Ascending aorta (tissue), 2 donors: ENCODE results near the gene SDK1. TPM values are rescaled to one million over a fixed set of nuclear protein-coding genes. Genes with fewer than 3 reads are reported as not detected.

Source experiments
- DNase-seq, 2 donors: peaks; one replicate each; pipeline ENCODE4 v3.0.0-alpha.2; 2019; ENCODE audit warnings: low spot score in 2 of 2
- H3K27ac ChIP-seq, 2 donors: fragments of 200-600 bp; sonication (generic); one replicate each; pipeline ENCODE4 v1.5.1; 2016 to 2017; ENCODE audit warnings: mild to moderate bottlenecking in 1 of 2
- H3K27me3 ChIP-seq: fragments of 200-600 bp; sonication (generic); one replicate; pipeline ENCODE4 v1.5.1; 2017
- H3K36me3 ChIP-seq, 2 donors: fragments of 200-600 bp; sonication (generic); one replicate each; pipeline ENCODE4 v1.5.1; 2016
- H3K4me1 ChIP-seq, 2 donors: fragments of 200-600 bp; sonication (generic); one replicate each; pipeline ENCODE4 v1.5.1; 2016 to 2017; ENCODE audit warnings: mild to moderate bottlenecking in 1 of 2
- H3K4me3 ChIP-seq, 2 donors: fragments of 200-600 bp; sonication (generic); one replicate each; pipeline ENCODE4 v1.5.1; 2016 to 2017; ENCODE audit warnings: mild to moderate bottlenecking in 1 of 2
- H3K9me3 ChIP-seq, 2 donors: fragments of 200-600 bp; sonication (generic); one replicate each; pipeline ENCODE4 v1.5.1; 2016
- intact Hi-C: fragments of 100-400 bp; cut with DNase I; formaldehyde crosslinking; loops from one replicate; pipeline ENCODE4 v1.15.1; 2023
- total RNA-seq: library from RNA; depleted of rRNA; stranded (reverse); fragments of >200 nt; gene quantifications from one replicate; pipeline ENCODE4 v1.1.0, GENCODE V29; 2016
- TF ChIP-seq, protein P1 (sequence below), 3 experiments: fragments of 200-600 bp in 2 of 3; fragments of 450-650 bp in 1 of 3; sonication (generic) in 2 of 3; IDR thresholded peaks; one replicate each; pipeline ENCODE4 v1.5.1; 2016 to 2019; ENCODE audit warnings: antibody characterized with exemption in 3 of 3, mild to moderate bottlenecking in 1 of 3, moderate library complexity in 1 of 3

The SDK1 gene
- total RNA-seq, 1 donor from 2014 or later = 13.3 TPM

DNA sequence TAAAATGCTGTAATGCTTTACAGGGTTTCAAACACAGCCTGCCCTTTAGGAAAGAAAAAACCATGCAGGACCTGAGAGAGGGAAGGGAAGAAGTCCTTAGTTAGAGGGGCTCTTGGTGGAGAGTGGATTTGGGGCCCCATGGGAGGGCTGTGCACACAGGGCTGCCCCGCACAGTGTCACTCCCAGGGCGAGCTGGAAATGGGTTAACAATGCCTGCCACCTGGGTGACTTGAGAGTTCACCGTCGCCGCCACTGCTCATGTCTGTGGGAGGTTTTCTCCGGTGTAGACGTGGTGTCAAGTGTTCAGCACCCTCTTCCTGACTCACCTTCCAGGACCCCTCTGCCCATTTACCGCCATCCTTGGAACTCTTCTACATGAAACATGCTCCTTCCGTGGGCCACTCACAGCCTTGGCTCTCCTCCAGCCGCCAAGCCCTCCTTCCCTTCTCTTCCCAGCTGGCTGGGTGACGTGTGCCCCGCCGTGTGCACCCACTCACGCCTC is 686.4 kb downstream of the SDK1 start:
- no peak overlapping the region for H3K4me3 ChIP-seq
- TF ChIP-seq, protein P1, sequence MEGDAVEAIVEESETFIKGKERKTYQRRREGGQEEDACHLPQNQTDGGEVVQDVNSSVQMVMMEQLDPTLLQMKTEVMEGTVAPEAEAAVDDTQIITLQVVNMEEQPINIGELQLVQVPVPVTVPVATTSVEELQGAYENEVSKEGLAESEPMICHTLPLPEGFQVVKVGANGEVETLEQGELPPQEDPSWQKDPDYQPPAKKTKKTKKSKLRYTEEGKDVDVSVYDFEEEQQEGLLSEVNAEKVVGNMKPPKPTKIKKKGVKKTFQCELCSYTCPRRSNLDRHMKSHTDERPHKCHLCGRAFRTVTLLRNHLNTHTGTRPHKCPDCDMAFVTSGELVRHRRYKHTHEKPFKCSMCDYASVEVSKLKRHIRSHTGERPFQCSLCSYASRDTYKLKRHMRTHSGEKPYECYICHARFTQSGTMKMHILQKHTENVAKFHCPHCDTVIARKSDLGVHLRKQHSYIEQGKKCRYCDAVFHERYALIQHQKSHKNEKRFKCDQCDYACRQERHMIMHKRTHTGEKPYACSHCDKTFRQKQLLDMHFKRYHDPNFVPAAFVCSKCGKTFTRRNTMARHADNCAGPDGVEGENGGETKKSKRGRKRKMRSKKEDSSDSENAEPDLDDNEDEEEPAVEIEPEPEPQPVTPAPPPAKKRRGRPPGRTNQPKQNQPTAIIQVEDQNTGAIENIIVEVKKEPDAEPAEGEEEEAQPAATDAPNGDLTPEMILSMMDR (IDR thresholded peaks at IDR 0.05) = no peak
- intact Hi-C loops = no loop called here
- H3K9me3 ChIP-seq = peaks cover 0 to 4% of the 10 kb centered on the region in 2 donors
- no peaks in the 10 kb centered on the region for H3K4me1 ChIP-seq
- peaks cover 13 to 22% of the 10 kb centered on the region in 2 donors for H3K36me3 ChIP-seq
- H3K27ac ChIP-seq = no peak overlapping the region
- no peak for DNase-seq
- no peaks in the 10 kb centered on the region for H3K27me3 ChIP-seq

DNA sequence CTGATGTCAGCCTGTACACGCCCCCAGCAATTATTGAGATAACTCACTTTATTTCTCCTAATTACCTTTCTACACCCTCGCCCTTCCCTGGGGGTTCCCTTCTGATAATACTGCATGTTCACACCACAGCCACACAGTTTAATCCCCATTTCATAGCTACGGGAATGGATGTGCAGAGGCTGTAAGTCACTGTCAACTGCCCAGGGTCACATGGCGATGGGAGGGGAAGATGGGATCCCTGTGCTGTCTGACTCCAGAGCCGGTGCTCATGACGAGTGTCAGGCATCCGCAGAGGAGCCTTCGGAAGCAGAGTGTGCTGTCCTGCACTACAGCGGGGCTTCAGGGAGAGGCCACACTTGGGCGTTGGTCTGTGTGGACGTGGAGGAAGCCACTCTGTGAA is 688.7 kb downstream of the SDK1 start:
- Histone ChIP-seq H3K4me3 (no peak overlapping the region), H3K4me1 (no peaks in the 10 kb centered on the region), H3K36me3 (peaks cover 13 to 22% of the 10 kb centered on the region in 2 donors), H3K27ac (no peak overlapping the region), H3K27me3 (no peaks in the 10 kb centered on the region), H3K9me3 (peaks cover 0 to 4% of the 10 kb centered on the region in 2 donors)
- TF ChIP-seq, protein P1 (IDR thresholded peaks at IDR 0.05) = no peak
- intact Hi-C loops = no loop called here
- DNase-seq = no peak

DNA sequence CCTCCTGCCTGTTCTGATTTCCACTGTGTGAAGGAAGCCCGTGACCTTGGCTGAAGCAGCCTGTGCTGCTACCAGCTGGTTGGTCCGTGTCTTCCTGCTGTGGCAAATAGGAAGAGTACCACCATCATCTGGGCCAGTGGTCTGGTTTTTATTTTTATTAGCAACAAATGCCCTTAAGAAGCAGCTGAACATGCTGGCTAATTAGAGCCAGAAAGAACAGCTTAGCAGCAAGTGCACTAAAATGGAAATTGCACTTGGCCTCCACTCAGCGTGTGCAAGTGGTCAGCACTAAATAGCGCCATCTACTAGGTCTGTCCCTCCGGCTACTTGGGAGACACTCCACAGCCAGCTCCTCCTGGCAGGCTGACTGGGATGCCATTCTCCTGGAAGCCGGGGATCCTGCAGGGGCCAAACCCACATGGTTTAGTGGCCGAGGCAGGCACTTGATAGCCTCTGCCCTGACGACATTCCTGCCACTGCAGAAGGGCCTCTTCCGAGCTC is 690.7 kb downstream of the SDK1 start:
- no peak overlapping the region for H3K27ac ChIP-seq
- H3K36me3 ChIP-seq = peaks cover 13 to 22% of the 10 kb centered on the region in 2 donors
- no peak for DNase-seq
- intact Hi-C loops = no loop called here
- H3K9me3 ChIP-seq = peaks cover 0 to 4% of the 10 kb centered on the region in 2 donors
- TF ChIP-seq, protein P1 (IDR thresholded peaks at IDR 0.05) = no peak
- no peak overlapping the region for H3K4me3 ChIP-seq
- no peaks in the 10 kb centered on the region for H3K27me3 ChIP-seq
- no peaks in the 10 kb centered on the region for H3K4me1 ChIP-seq

DNA sequence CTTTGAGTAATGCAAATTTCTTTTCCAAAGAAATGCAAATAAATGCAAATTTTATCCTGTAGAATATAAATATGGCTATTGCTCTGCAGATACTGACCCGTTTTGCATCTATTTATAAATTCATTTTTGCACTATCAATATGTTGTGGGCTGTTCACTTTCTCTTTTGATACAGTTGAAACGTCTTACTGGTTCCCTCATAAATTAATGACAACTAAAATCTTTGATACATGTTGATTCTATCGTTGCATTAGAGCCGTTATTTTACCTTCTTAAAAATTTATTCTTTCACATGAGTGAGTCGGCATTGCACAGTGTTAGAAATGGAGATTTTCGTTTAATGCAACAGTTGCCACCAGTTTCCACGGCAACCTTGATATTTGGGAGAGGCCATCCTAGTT is 691.8 kb downstream of the SDK1 start:
- no peak for DNase-seq
- H3K27ac ChIP-seq = no peak overlapping the region
- H3K9me3 ChIP-seq = peaks cover 0 to 4% of the 10 kb centered on the region in 2 donors
- H3K27me3 ChIP-seq = no peaks in the 10 kb centered on the region
- H3K4me3 ChIP-seq = no peak overlapping the region
- no peaks in the 10 kb centered on the region for H3K4me1 ChIP-seq
- TF ChIP-seq, protein P1 (IDR thresholded peaks at IDR 0.05) = no peak
- peaks cover 13 to 22% of the 10 kb centered on the region in 2 donors for H3K36me3 ChIP-seq
- intact Hi-C loops = no loop called here

DNA sequence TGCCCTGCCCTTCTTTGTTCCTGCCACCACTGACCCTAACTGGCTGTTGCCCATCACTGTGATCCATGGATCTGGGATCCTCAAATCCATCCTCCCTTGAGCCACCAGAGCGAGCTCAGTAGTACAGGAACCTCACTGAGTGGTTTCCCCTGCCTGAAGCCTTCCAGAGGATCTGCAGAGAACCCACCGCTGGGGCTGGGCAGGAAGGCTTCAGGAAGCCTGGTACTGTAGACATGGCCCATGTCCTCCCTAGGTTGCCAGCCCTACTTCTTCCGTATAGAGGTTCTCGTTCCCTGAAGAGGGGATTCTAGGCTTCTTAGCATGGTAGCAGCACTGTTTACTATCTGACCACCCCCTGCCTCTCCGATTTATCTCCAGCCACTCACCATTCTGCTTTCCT is 693.7 kb downstream of the SDK1 start:
- intact Hi-C loops = no loop called here
- H3K27ac ChIP-seq = no peak overlapping the region
- no peaks in the 10 kb centered on the region for H3K4me1 ChIP-seq
- H3K36me3 ChIP-seq = peaks cover 10 to 16% of the 10 kb centered on the region in 2 donors
- peaks cover 0 to 4% of the 10 kb centered on the region in 2 donors for H3K9me3 ChIP-seq
- H3K4me3 ChIP-seq = no peak overlapping the region
- DNase-seq = no peak
- TF ChIP-seq, protein P1 (IDR thresholded peaks at IDR 0.05) = no peak
- no peaks in the 10 kb centered on the region for H3K27me3 ChIP-seq

DNA sequence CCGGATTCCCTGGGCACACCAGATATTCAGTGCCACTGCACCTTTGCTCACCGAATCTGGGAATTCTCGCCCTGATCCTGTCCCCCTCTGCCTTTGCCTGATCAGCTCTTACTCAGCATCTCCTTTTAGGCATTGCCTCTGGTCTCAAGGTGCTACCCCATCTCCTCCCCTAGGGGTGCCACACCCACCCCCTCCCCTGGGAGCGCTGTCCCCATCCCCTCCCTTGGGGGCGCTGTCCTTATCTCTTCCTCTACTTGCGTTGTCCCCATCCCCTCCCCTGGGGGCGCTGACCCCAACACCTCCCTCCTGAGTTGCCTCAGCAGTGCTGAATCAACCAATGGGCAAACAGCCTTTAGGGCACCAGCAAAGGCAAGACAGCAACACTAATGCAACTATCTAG is 694.1 kb downstream of the SDK1 start:
- no peaks in the 10 kb centered on the region for H3K27me3 ChIP-seq
- H3K9me3 ChIP-seq = no peaks in the 10 kb centered on the region
- H3K4me3 ChIP-seq = no peak overlapping the region
- H3K27ac ChIP-seq = no peak overlapping the region
- TF ChIP-seq, protein P1 (IDR thresholded peaks at IDR 0.05) = no peak
- H3K4me1 ChIP-seq = no peaks in the 10 kb centered on the region
- intact Hi-C loops = no loop called here
- H3K36me3 ChIP-seq = peaks cover 6 to 14% of the 10 kb centered on the region in 2 donors
- DNase-seq = no peak
